Neural progenitor cell (in vitro differentiated cells): ENCODE results near the gene ST3GAL6. TPM values are rescaled to one million over a fixed set of nuclear protein-coding genes. Genes with fewer than 3 reads are reported as not detected.

Experiments
- DNase-seq: peaks from one replicate; pipeline ENCODE4 v3.0.0-alpha.2; 2016; ENCODE audit warnings: low spot score
- H2AFZ ChIP-seq: fragments of 200-600 bp; sonication (generic); replicated peaks from 2 replicates; pipeline ENCODE4 v1.6.1; 2016; ENCODE audit warnings: antibody characterized with exemption
- H3F3A ChIP-seq: fragments of 200-600 bp; sonication (generic); 2 replicates; pipeline ENCODE4 v1.6.1; 2016; ENCODE audit warnings: antibody characterized with exemption, low read depth
- H3K27ac ChIP-seq: fragments of 200-600 bp; sonication (generic); 2 replicates; pipeline ENCODE4 v1.5.1; 2016; ENCODE audit warnings: mild to moderate bottlenecking
- H3K27me3 ChIP-seq: fragments of 200-600 bp; sonication (generic); 2 replicates; pipeline ENCODE4 v1.6.1; 2016; ENCODE audit warnings: mild to moderate bottlenecking, moderate library complexity
- H3K36me3 ChIP-seq: fragments of 200-600 bp; sonication (generic); 2 replicates; pipeline ENCODE4 v1.5.1; 2016
- H3K4me1 ChIP-seq: fragments of 200-600 bp; sonication (generic); 2 replicates; pipeline ENCODE4 v1.6.1; 2016; ENCODE audit warnings: mixed run types
- H3K4me2 ChIP-seq: fragments of 200-600 bp; sonication (generic); 2 replicates; pipeline ENCODE4 v1.6.1; 2016
- H3K4me3 ChIP-seq: fragments of 200-600 bp; sonication (generic); 2 replicates; pipeline ENCODE4 v1.5.1; 2016
- H3K79me2 ChIP-seq: fragments of 200-600 bp; sonication (generic); 2 replicates; pipeline ENCODE4 v1.6.1; 2016; ENCODE audit warnings: low read depth
- H3K9ac ChIP-seq: fragments of 200-600 bp; sonication (generic); 2 replicates; pipeline ENCODE4 v1.6.1; 2016
- H3K9me3 ChIP-seq: fragments of 200-600 bp; sonication (generic); 2 replicates; pipeline ENCODE4 v1.5.1; 2016; ENCODE audit warnings: low read depth
- H4K20me1 ChIP-seq: fragments of 200-600 bp; sonication (generic); 2 replicates; pipeline ENCODE4 v1.6.1; 2016; ENCODE audit warnings: low read depth
- H3K27ac Mint-ChIP-seq: 3 replicates; pipeline ENCODE4 v1.8.0; 2021; ENCODE audit warnings: mixed read lengths
- H3K27me3 Mint-ChIP-seq: 2 replicates; pipeline ENCODE4 v1.8.0; 2022; ENCODE audit warnings: low read depth, mild to moderate bottlenecking, inconsistent platforms, moderate library complexity, mixed read lengths; ENCODE audit not compliant: insufficient read depth
- H3K36me3 Mint-ChIP-seq: 3 replicates; pipeline ENCODE4 v1.8.0; 2021; ENCODE audit warnings: mixed read lengths
- H3K4me1 Mint-ChIP-seq: 3 replicates; pipeline ENCODE4 v1.8.0; 2021; ENCODE audit warnings: mixed read lengths
- H3K4me3 Mint-ChIP-seq: 3 replicates; pipeline ENCODE4 v1.8.0; 2021; ENCODE audit warnings: mild to moderate bottlenecking, moderate library complexity, mixed read lengths
- H3K9me3 Mint-ChIP-seq: 3 replicates; pipeline ENCODE4 v1.8.0; 2020; ENCODE audit warnings: mixed read lengths
- EZH2 ChIP-seq: fragments of 200-600 bp; sonication (generic); IDR thresholded peaks from 2 replicates; pipeline ENCODE4 v1.6.1; 2017; ENCODE audit warnings: antibody characterized with exemption, mild to moderate bottlenecking, moderate library complexity
- EZH2phosphoT487 ChIP-seq: fragments of 200-600 bp; sonication (generic); IDR thresholded peaks from 2 replicates; pipeline ENCODE4 v1.6.1; 2017; ENCODE audit warnings: antibody characterized with exemption
- total RNA-seq: library from RNA; depleted of rRNA; stranded (reverse); fragments of >200 nt; gene quantifications from 2 replicates; pipeline ENCODE4 v1.2.3, GENCODE V29; 2015; ENCODE audit warnings: low replicate concordance
- TF ChIP-seq, protein P1 (sequence below): fragments of 200-600 bp; sonication (generic); IDR thresholded peaks from 2 replicates; pipeline ENCODE4 v1.5.1; 2017; ENCODE audit warnings: antibody characterized with exemption, mild to moderate bottlenecking

Gene ST3GAL6
- total RNA-seq, 1 donor from 2014 or later: 18.6 TPM

DNA sequence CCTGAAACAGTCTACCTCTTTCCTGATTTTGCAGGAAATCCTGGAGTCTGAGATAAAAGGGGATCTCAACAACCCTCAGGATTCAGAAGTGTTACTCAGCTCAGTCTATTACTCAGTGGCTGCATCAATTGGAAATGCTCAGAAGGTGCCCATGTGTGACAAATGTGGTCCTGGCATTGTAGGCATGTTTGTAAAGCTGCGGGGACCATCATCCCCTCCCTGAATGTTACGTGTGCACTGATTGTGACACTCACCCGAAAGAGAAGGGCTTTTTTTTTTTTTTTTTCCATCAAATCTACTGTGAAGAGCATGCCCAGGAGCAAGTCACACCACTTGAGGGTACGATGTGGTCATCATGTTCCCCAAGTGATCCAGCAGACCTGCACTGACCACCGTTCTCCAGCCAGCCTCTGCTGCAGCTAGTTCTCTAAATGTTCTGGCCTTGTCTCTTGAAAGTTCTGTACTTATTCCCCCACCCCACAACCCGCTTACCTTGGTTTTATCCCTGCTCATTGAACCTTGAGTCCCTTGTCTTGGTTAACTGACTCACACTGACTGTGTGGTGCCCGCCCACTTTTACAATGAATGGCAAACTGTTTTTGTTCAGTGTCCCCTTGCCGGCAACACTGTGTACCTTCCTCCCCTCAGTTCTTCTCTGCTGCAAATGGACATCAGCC, 19.8 kb downstream of the ST3GAL6 start:
- Mint-ChIP-seq H3K4me3 (no peak overlapping the region), H3K36me3 (peaks cover 7% of the 10 kb centered on the region), H3K27me3 (peaks cover 2% of the 10 kb centered on the region), H3K9me3 (no peaks in the 10 kb centered on the region), H3K4me1 (peaks cover 15% of the 10 kb centered on the region), H3K27ac (no peak overlapping the region)
- no peaks in the 10 kb centered on the region for H3F3A ChIP-seq
- H4K20me1 ChIP-seq: no peaks in the 10 kb centered on the region
- no peaks in the 10 kb centered on the region for H3K79me2 ChIP-seq
- H3K36me3 ChIP-seq: no peaks in the 10 kb centered on the region
- TF ChIP-seq, protein P1, sequence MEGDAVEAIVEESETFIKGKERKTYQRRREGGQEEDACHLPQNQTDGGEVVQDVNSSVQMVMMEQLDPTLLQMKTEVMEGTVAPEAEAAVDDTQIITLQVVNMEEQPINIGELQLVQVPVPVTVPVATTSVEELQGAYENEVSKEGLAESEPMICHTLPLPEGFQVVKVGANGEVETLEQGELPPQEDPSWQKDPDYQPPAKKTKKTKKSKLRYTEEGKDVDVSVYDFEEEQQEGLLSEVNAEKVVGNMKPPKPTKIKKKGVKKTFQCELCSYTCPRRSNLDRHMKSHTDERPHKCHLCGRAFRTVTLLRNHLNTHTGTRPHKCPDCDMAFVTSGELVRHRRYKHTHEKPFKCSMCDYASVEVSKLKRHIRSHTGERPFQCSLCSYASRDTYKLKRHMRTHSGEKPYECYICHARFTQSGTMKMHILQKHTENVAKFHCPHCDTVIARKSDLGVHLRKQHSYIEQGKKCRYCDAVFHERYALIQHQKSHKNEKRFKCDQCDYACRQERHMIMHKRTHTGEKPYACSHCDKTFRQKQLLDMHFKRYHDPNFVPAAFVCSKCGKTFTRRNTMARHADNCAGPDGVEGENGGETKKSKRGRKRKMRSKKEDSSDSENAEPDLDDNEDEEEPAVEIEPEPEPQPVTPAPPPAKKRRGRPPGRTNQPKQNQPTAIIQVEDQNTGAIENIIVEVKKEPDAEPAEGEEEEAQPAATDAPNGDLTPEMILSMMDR: no peak
- TF ChIP-seq EZH2: no peak
- no peak overlapping the region for H3K27ac ChIP-seq
- H3K4me2 ChIP-seq: no peak overlapping the region
- peak; percentile 32 for DNase-seq
- no peak overlapping the region for H2AFZ ChIP-seq
- H3K4me3 ChIP-seq: no peak overlapping the region
- H3K4me1 ChIP-seq: peaks cover 8% of the 10 kb centered on the region
- H3K9me3 ChIP-seq: no peaks in the 10 kb centered on the region
- no peak overlapping the region for H3K9ac ChIP-seq
- no peaks in the 10 kb centered on the region for H3K27me3 ChIP-seq

DNA sequence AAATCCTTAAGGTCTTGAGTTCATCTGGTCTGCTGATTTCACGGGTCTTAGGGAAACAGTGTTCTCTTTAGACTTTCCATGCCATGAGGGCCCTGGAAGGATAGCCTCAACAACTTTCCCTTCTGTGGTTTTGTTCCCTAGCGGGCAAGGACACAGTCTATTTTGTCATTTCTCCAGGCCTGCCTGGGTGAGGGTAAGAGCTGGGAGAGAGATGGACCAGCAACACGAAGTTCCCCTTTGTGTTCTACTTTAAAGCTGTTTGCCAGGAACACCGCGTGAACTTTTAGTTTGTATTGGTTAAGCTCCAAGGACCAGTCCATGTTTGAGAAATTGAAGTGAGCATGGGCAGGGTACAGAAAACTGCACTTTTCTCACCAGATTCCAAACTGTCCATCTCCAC, 20.9 kb downstream of the ST3GAL6 start:
- TF ChIP-seq, protein P1: no peak
- TF ChIP-seq EZH2phosphoT487 (no peak), EZH2 (no peak)
- H3F3A ChIP-seq: no peaks in the 10 kb centered on the region
- no peaks in the 10 kb centered on the region for H4K20me1 ChIP-seq
- peaks cover 7% of the 10 kb centered on the region for H3K36me3 Mint-ChIP-seq
- no peaks in the 10 kb centered on the region for H3K27me3 ChIP-seq
- no peak overlapping the region for H3K4me3 Mint-ChIP-seq
- H3K9me3 Mint-ChIP-seq: no peaks in the 10 kb centered on the region
- H3K27me3 Mint-ChIP-seq: peaks cover 2% of the 10 kb centered on the region
- no peak overlapping the region for H3K27ac Mint-ChIP-seq
- peaks cover 8% of the 10 kb centered on the region for H3K4me1 ChIP-seq
- H3K4me3 ChIP-seq: no peak overlapping the region
- no peaks in the 10 kb centered on the region for H3K9me3 ChIP-seq
- H3K4me2 ChIP-seq: no peak overlapping the region
- H3K9ac ChIP-seq: no peak overlapping the region
- H3K4me1 Mint-ChIP-seq: peaks cover 15% of the 10 kb centered on the region
- H3K79me2 ChIP-seq: no peaks in the 10 kb centered on the region
- no peak overlapping the region for H2AFZ ChIP-seq
- no peak for DNase-seq
- no peak overlapping the region for H3K27ac ChIP-seq
- H3K36me3 ChIP-seq: no peaks in the 10 kb centered on the region

DNA sequence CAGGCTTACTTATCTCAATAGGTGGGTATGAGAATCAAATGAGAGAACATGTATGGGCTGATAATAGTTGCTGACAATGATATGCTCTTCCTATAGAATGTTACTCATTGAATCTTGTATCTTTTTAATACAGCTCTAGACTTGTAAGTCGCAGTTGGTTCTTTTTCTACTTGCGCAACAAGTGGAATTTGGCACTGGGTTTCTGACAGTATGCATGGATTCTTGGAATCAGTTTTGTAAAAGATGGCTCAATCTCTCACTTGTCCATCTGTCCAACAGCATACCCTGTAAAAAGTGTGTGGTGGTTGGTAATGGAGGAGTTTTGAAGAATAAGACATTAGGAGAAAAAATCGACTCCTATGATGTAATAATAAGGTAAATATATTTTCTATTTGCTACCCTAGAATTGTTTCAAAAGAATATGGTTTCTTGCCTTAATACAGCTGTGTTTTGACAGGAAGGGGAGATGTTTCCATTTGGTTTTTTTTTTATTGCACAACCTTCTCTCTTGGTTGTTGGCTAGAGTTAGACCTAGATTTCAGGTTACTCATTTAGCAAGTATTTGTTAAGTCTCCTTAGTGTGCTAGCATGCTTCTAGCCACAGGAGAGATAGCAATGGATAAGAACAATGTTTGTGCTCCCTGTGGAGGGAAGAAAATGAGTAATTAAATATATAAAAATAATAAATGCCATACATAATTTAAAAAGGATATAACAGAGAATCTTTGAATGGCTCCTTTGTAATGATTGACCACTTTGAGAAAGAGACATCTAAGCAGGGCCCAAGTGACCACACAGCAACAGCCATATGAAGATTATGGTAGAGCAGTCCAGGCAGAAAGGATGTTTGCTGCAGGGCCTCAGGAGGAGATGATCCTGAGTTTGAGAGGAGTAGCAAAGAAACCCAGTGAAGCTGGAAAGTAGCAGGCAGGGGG, 21.8 kb downstream of the ST3GAL6 start:
- H3K4me2 ChIP-seq: no peak overlapping the region

More for the DNA sequence above, 21.8 kb downstream of the ST3GAL6 start:
- H3K4me1 ChIP-seq: peaks cover 8% of the 10 kb centered on the region
- H3K4me3 ChIP-seq: no peak overlapping the region
- no peaks in the 10 kb centered on the region for H3K27me3 ChIP-seq
- Mint-ChIP-seq H3K36me3 (peaks cover 7% of the 10 kb centered on the region), H3K9me3 (no peaks in the 10 kb centered on the region), H3K27me3 (peaks cover 2% of the 10 kb centered on the region), H3K4me1 (peaks cover 15% of the 10 kb centered on the region), H3K4me3 (no peak overlapping the region), H3K27ac (no peak overlapping the region)
- H3K36me3 ChIP-seq: no peaks in the 10 kb centered on the region
- H3K79me2 ChIP-seq: no peaks in the 10 kb centered on the region
- H3K9me3 ChIP-seq: no peaks in the 10 kb centered on the region
- no peaks in the 10 kb centered on the region for H3F3A ChIP-seq
- no peak overlapping the region for H2AFZ ChIP-seq
- no peaks in the 10 kb centered on the region for H4K20me1 ChIP-seq
- no peak for DNase-seq
- no peak overlapping the region for H3K27ac ChIP-seq
- TF ChIP-seq, protein P1: no peak
- TF ChIP-seq EZH2phosphoT487 (no peak), EZH2 (no peak)
- H3K9ac ChIP-seq: no peak overlapping the region
